Measurements from ENCODE around the gene TGFB2. TPM values are rescaled to one million over a fixed set of nuclear protein-coding genes. Genes with fewer than 3 reads are reported as not detected.

Gene TGFB2
- total RNA-seq, 3 donors from 2014 or later (not counting 1 experiment from before 2014, with no cell fraction given), result 0.07 TPM; not detected in 2

- H3K27ac Mint-ChIP-seq, result no peak overlapping the region
- H3K36me3 ChIP-seq (ENCODE audit: control insufficient read depth, insufficient read depth, low read length), result no peaks in the 10 kb centered on the region
- no peaks in the 10 kb centered on the region for H3K9me3 ChIP-seq (ENCODE audit: control insufficient read depth, insufficient read depth, low read length)
- no peaks in the 10 kb centered on the region for H3K27me3 Mint-ChIP-seq (ENCODE audit: low read depth in 2 of 2)
- DNase-seq (no peak), ATAC-seq (no peak)
- no peak overlapping the region for H3K4me3 ChIP-seq (ENCODE audit: low read length)
- intact Hi-C loops (cut with micrococcal nuclease), result no loop called here
- H3K4me1 Mint-ChIP-seq, result no peaks in the 10 kb centered on the region
- WGBS (ENCODE audit: insufficient coverage), result 84% methylated on average over 12 of the region's 14 CpGs
- H3K9me3 Mint-ChIP-seq, result peaks cover 2% of the 10 kb centered on the region in 2 donors
- H3K4me1 ChIP-seq (ENCODE audit: control insufficient read depth, insufficient read depth, low read length), result no peaks in the 10 kb centered on the region
- TF ChIP-seq CTCF (IDR thresholded peaks at IDR 0.05), result no peak
- no peaks in the 10 kb centered on the region for H3K27me3 ChIP-seq (ENCODE audit: control insufficient read depth, insufficient read depth, low read length)
- H3K36me3 Mint-ChIP-seq, result no peaks in the 10 kb centered on the region
- no peak overlapping the region for H3K4me3 Mint-ChIP-seq
- H3K27ac ChIP-seq (ENCODE audit: low read length), result no peak overlapping the region
These were observed 118.3 kb downstream of the TGFB2 start for GRCh38 chr1:218463194-218464156.

DNA sequence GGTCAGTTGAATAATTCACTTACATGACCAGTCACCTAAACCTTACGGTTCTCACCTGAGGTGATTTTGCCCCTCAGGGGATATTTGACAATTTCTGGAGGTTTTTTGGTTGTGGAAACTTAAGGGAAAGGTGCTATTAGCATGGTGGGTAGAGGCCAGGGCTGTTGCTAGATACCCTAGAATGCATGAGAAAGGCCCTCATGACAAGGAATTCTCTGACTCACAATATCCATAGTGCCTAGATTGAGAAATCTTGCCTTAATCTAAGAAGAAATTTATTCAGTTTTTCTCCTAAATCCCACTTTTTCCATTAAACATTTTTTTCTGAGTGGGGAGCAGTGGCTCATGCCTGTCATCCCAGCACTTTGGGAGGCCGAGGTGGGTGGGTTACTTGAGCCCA is 119.7 kb downstream of the TGFB2 start:
- Histone ChIP-seq H3K27me3 (ENCODE audit: control insufficient read depth, insufficient read depth, low read length) (no peaks in the 10 kb centered on the region), H3K36me3 (ENCODE audit: control insufficient read depth, insufficient read depth, low read length) (no peaks in the 10 kb centered on the region), H3K27ac (ENCODE audit: low read length) (no peak overlapping the region), H3K9me3 (ENCODE audit: control insufficient read depth, insufficient read depth, low read length) (no peaks in the 10 kb centered on the region), H3K4me3 (ENCODE audit: low read length) (no peak overlapping the region), H3K4me1 (ENCODE audit: control insufficient read depth, insufficient read depth, low read length) (no peaks in the 10 kb centered on the region)
- no peaks in the 10 kb centered on the region for H3K36me3 Mint-ChIP-seq
- WGBS (ENCODE audit: insufficient coverage), result 100% methylated on average over 1 of the region's 2 CpGs
- no peak overlapping the region for H3K27ac Mint-ChIP-seq
- intact Hi-C loops (cut with micrococcal nuclease), result no loop called here
- no peaks in the 10 kb centered on the region for H3K4me1 Mint-ChIP-seq
- no peak for DNase-seq
- no peak overlapping the region for H3K4me3 Mint-ChIP-seq
- TF ChIP-seq CTCF (IDR thresholded peaks at IDR 0.05), result no peak
- ATAC-seq, result no peak
- no peaks in the 10 kb centered on the region for H3K27me3 Mint-ChIP-seq (ENCODE audit: low read depth in 2 of 2)
- H3K9me3 Mint-ChIP-seq, result peaks cover 2% of the 10 kb centered on the region in 2 donors

DNA sequence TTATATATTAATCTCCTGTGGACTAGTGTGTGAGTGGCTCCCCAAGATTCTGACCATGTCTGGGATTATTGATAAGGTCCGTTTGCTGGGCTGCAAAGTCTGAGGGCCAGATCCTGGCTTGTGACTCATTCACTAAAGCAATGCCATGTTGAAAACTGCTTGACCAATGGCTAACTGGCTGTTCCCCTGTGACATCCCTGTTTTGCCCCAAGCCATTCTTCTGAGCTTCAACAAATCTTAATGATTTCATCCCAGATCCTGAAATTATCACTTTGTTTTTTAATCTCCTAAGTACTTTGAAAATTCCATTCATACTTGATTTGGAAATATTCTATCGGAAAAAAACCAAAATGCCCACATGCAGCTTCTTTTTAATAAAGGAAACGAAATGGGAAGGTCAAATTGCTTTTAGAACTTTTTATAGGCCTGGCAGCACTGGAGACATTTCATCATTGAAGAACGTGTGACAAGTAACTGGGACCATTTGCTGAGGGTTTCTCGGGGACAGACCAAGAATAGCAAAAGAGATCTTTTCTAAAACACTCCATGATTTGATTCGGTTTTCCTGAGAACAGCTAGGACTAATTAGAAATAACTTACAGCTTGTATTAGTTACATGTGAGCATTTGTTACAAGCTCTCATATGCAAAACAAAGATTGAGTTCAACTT is 121.3 kb downstream of the TGFB2 start:
- Mint-ChIP-seq H3K27ac (no peak overlapping the region), H3K9me3 (peaks cover 2% of the 10 kb centered on the region in 2 donors), H3K4me3 (no peak overlapping the region), H3K36me3 (no peaks in the 10 kb centered on the region), H3K4me1 (no peaks in the 10 kb centered on the region), H3K27me3 (ENCODE audit: low read depth in 2 of 2) (no peaks in the 10 kb centered on the region)
- TF ChIP-seq CTCF (IDR thresholded peaks at IDR 0.05), result no peak
- intact Hi-C loops (cut with micrococcal nuclease), result no loop called here
- no peak overlapping the region for H3K4me3 ChIP-seq (ENCODE audit: low read length)
- H3K9me3 ChIP-seq (ENCODE audit: control insufficient read depth, insufficient read depth, low read length), result no peaks in the 10 kb centered on the region
- ATAC-seq, result no peak
- H3K27ac ChIP-seq (ENCODE audit: low read length), result no peak overlapping the region
- H3K4me1 ChIP-seq (ENCODE audit: control insufficient read depth, insufficient read depth, low read length), result no peaks in the 10 kb centered on the region
- 91% methylated on average over 6 of the region's 6 CpGs for WGBS (ENCODE audit: insufficient coverage)
- H3K36me3 ChIP-seq (ENCODE audit: control insufficient read depth, insufficient read depth, low read length), result no peaks in the 10 kb centered on the region
- no peaks in the 10 kb centered on the region for H3K27me3 ChIP-seq (ENCODE audit: control insufficient read depth, insufficient read depth, low read length)
- DNase-seq, result no peak
